Astrocyte of the spinal cord (primary cell): ENCODE measurements around the gene RNF186.

Source experiments
- DNase-seq: peaks from one replicate; pipeline ENCODE4 v3.0.0; 2011; ENCODE audit warnings: low read depth, low spot score
- H3K4me3 ChIP-seq: 2 replicates; pipeline ENCODE4 v1.5.1; 2011; ENCODE audit warnings: low read depth, mild to moderate bottlenecking, low read length, moderate library complexity
- CTCF ChIP-seq: IDR thresholded peaks from 2 replicates; pipeline ENCODE4 v1.5.1; 2012; ENCODE audit warnings: low read depth, mild to moderate bottlenecking, low read length, inconsistent platforms
- in situ Hi-C: cut with HindIII; loops from 2 replicates; pipeline ENCODE4 v1.10.0; 2017; ENCODE audit warnings: low sequenced_read_pairs

RNF186 gene

GRCh38 chr1:19774180-19774785 is 40.8 kb downstream of the RNF186 start:
- TF ChIP-seq CTCF = no peak
- no peak overlapping the region for H3K4me3 ChIP-seq
- in situ Hi-C loops = no loop called here
- DNase-seq = no peak

- TF ChIP-seq CTCF = no peak
- H3K4me3 ChIP-seq = no peak overlapping the region
- no peak for DNase-seq
- in situ Hi-C loops = no loop called here
These were observed 41.6 kb downstream of the RNF186 start for GRCh38 chr1:19773485-19773884.

- DNase-seq = no peak
- in situ Hi-C loops = no loop called here
- no peak overlapping the region for H3K4me3 ChIP-seq
- TF ChIP-seq CTCF = no peak
These were observed 43.0 kb downstream of the RNF186 start for GRCh38 chr1:19772053-19772452.

- no peak overlapping the region for H3K4me3 ChIP-seq
- in situ Hi-C loops = no loop called here
- TF ChIP-seq CTCF = no peak
- no peak for DNase-seq
These were observed 43.7 kb downstream of the RNF186 start for GRCh38 chr1:19771350-19771749.

- DNase-seq = no peak
- H3K4me3 ChIP-seq = no peak overlapping the region
- no peak for TF ChIP-seq CTCF
- in situ Hi-C loops = no loop called here
These were observed 44.5 kb downstream of the RNF186 start for GRCh38 chr1:19770436-19771190.

GRCh38 chr1:19769211-19769932 is 45.7 kb downstream of the RNF186 start:
- in situ Hi-C loops = no loop called here
- no peak for DNase-seq
- TF ChIP-seq CTCF = no peak
- H3K4me3 ChIP-seq = no peak overlapping the region
